Loucy (cell line): ENCODE measurements around the gene UVRAG.

Source experiments
- H2AFZ ChIP-seq: fragments of 200-600 bp; sonication (generic); 2 replicates; pipeline ENCODE4 v1.6.0; 2016; ENCODE audit warnings: antibody characterized with exemption, mild to moderate bottlenecking, low read length, moderate library complexity
- H3F3A ChIP-seq: fragments of 200-600 bp; 2 replicates; pipeline ENCODE4 v1.6.0; 2016; ENCODE audit warnings: antibody characterized with exemption, low read depth, mild to moderate bottlenecking
- H3K27me3 ChIP-seq: fragments of 200-600 bp; sonication (generic); 2 replicates; pipeline ENCODE4 v1.6.1; 2014; ENCODE audit warnings: low read length, mild to moderate bottlenecking; ENCODE audit not compliant: insufficient read depth, poor library complexity, severe bottlenecking
- H3K36me3 ChIP-seq: fragments of 200-600 bp; sonication (generic); 2 replicates; pipeline ENCODE4 v1.6.1; 2016; ENCODE audit warnings: low read length; ENCODE audit not compliant: insufficient read depth
- H3K4me1 ChIP-seq: fragments of 200-600 bp; sonication (generic); 2 replicates; pipeline ENCODE4 v1.5.1; 2014; ENCODE audit warnings: low read length, mild to moderate bottlenecking; ENCODE audit not compliant: insufficient read depth, poor library complexity, severe bottlenecking
- H3K4me2 ChIP-seq: fragments of 200-600 bp; sonication (generic); 2 replicates; pipeline ENCODE4 v1.6.0; 2014; ENCODE audit warnings: antibody characterized with exemption, low read length, low read depth, mild to moderate bottlenecking; ENCODE audit not compliant: poor library complexity, severe bottlenecking
- H3K4me3 ChIP-seq: fragments of 200-600 bp; sonication (generic); 2 replicates; pipeline ENCODE4 v1.5.1; 2014; ENCODE audit warnings: low read length, mild to moderate bottlenecking, mixed read lengths; ENCODE audit not compliant: poor library complexity, severe bottlenecking
- H3K79me2 ChIP-seq: fragments of 200-600 bp; sonication (generic); 2 replicates; pipeline ENCODE4 v1.6.1; 2014; ENCODE audit warnings: low read length; ENCODE audit not compliant: insufficient read depth
- H3K9ac ChIP-seq: fragments of 200-600 bp; sonication (generic); 2 replicates; pipeline ENCODE4 v1.6.0; 2014; ENCODE audit warnings: mild to moderate bottlenecking, low read depth, low read length, moderate library complexity; ENCODE audit not compliant: poor library complexity, severe bottlenecking
- H3K9me2 ChIP-seq: fragments of 200-600 bp; sonication (generic); replicated peaks from 2 replicates; pipeline ENCODE4 v1.6.1; 2016; ENCODE audit warnings: low read depth, low read length, mixed read lengths
- H3K9me3 ChIP-seq: fragments of 200-600 bp; sonication (generic); 2 replicates; pipeline ENCODE4 v1.6.1; 2014; ENCODE audit warnings: mild to moderate bottlenecking, antibody characterized with exemption, low read length, low read depth; ENCODE audit not compliant: insufficient read depth
- H4K20me1 ChIP-seq: fragments of 200-600 bp; sonication (generic); 2 replicates; pipeline ENCODE4 v1.6.0; 2014; ENCODE audit warnings: antibody characterized with exemption, low read length, mild to moderate bottlenecking; ENCODE audit not compliant: insufficient read depth, poor library complexity, severe bottlenecking
- CTCF ChIP-seq: fragments of 200-600 bp; sonication (generic); conservative IDR thresholded peaks from 2 replicates; pipeline ENCODE4 v1.5.1; 2014; ENCODE audit warnings: mild to moderate bottlenecking, antibody characterized with exemption, low read length
- EZH2phosphoT487 ChIP-seq: fragments of 200-600 bp; IDR thresholded peaks from 2 replicates; pipeline ENCODE4 v1.6.1; 2018; ENCODE audit warnings: antibody characterized with exemption, mild to moderate bottlenecking, moderate library complexity, borderline replicate concordance

The UVRAG gene

GRCh38 chr11:76064192-76064591, 249.2 kb downstream of the UVRAG start:
- Histone ChIP-seq H3K9me2 (no peaks in the 10 kb centered on the region), H3K4me1 (no peaks in the 10 kb centered on the region), H3K36me3 (peaks cover 27% of the 10 kb centered on the region; the same call in 1 of the 2 replicates), H3F3A (no peaks in the 10 kb centered on the region), H3K4me2 (no peak overlapping the region), H2AFZ (no peak overlapping the region), H3K9ac (no peak overlapping the region), H3K79me2 (no peaks in the 10 kb centered on the region), H3K4me3 (no peak overlapping the region), H4K20me1 (no peaks in the 10 kb centered on the region), H3K27me3 (no peaks in the 10 kb centered on the region), H3K9me3 (no peaks in the 10 kb centered on the region)
- TF ChIP-seq CTCF (no peak), EZH2phosphoT487 (no peak)

GRCh38 chr11:76067099-76067498, 252.1 kb downstream of the UVRAG start:
- Histone ChIP-seq H4K20me1 (no peaks in the 10 kb centered on the region), H3K4me1 (no peaks in the 10 kb centered on the region), H3F3A (no peaks in the 10 kb centered on the region), H3K9me2 (no peaks in the 10 kb centered on the region), H3K36me3 (peaks cover 21% of the 10 kb centered on the region; the same call in 1 of the 2 replicates), H3K9ac (no peak overlapping the region), H3K4me3 (no peak overlapping the region), H3K9me3 (no peaks in the 10 kb centered on the region), H3K4me2 (no peak overlapping the region), H3K79me2 (no peaks in the 10 kb centered on the region), H3K27me3 (no peaks in the 10 kb centered on the region), H2AFZ (no peak overlapping the region)
- TF ChIP-seq EZH2phosphoT487 (no peak), CTCF (no peak)

GRCh38 chr11:76069001-76069400, 254.0 kb downstream of the UVRAG start:
- Histone ChIP-seq H3K9ac (no peak overlapping the region), H3K4me1 (no peaks in the 10 kb centered on the region), H4K20me1 (no peaks in the 10 kb centered on the region), H3K79me2 (no peaks in the 10 kb centered on the region), H3K9me3 (no peaks in the 10 kb centered on the region), H2AFZ (no peak overlapping the region), H3F3A (no peaks in the 10 kb centered on the region), H3K36me3 (peaks cover 20% of the 10 kb centered on the region; the same call in 1 of the 2 replicates), H3K4me2 (no peak overlapping the region), H3K9me2 (no peaks in the 10 kb centered on the region), H3K4me3 (no peak overlapping the region), H3K27me3 (no peaks in the 10 kb centered on the region)
- no peak for TF ChIP-seq CTCF
- TF ChIP-seq EZH2phosphoT487: no peak
